Upper lobe of left lung (tissue), 6 donors: ENCODE data around the gene CD248. TPM values are rescaled to one million over a fixed set of nuclear protein-coding genes. Genes with fewer than 3 reads are reported as not detected.

Source experiments
- ATAC-seq, 2 donors: fragments of 200-7000 bp; cut with Tn5 transposase; one replicate each; pipeline ENCODE4 v1.9.1; 2022; ENCODE audit warnings: mild to moderate bottlenecking in 2 of 2, moderate library complexity in 2 of 2; ENCODE audit not compliant: low FRiP score in 2 of 2
- DNase-seq, 2 donors: peaks; one replicate each; pipeline ENCODE4 v3.0.0-alpha.2; 2019 to 2020
- H3K27ac ChIP-seq, 4 donors: fragments of 200-600 bp; sonication (generic); one replicate each; pipeline ENCODE4 v1.5.1; 2016 to 2019
- H3K27me3 ChIP-seq, 4 donors: fragments of 200-600 bp; sonication (generic); one replicate each; pipeline ENCODE4 v1.5.1; 2017 to 2019
- H3K36me3 ChIP-seq, 4 donors: fragments of 200-600 bp; sonication (generic); one replicate each; pipeline ENCODE4 v1.5.1; 2016 to 2019
- H3K4me1 ChIP-seq, 4 donors: fragments of 200-600 bp; sonication (generic); one replicate each; pipeline ENCODE4 v1.5.1; 2018 to 2019
- H3K4me3 ChIP-seq, 4 donors: fragments of 200-600 bp; sonication (generic); one replicate each; pipeline ENCODE4 v1.5.1; 2017 to 2019; ENCODE audit warnings: mild to moderate bottlenecking in 2 of 4, moderate library complexity in 1 of 4
- H3K9me3 ChIP-seq, 4 donors: fragments of 200-600 bp; sonication (generic); one replicate each; pipeline ENCODE4 v1.5.1; 2018 to 2019
- EP300 ChIP-seq, 4 donors: sonication (generic); formaldehyde crosslinking; IDR thresholded peaks; one replicate each; pipeline ENCODE4 v1.5.1; 2017; ENCODE audit warnings: antibody characterized with exemption in 4 of 4, control low read depth in 2 of 4
- POLR2A ChIP-seq, 4 donors: fragments of 450-650 bp; IDR thresholded peaks; one replicate each; pipeline ENCODE4 v1.5.1; 2016 to 2017; ENCODE audit warnings: antibody characterized with exemption in 4 of 4, mild to moderate bottlenecking in 2 of 4
- POLR2AphosphoS5 ChIP-seq, 2 donors: sonication (generic); formaldehyde crosslinking; IDR thresholded peaks; one replicate each; pipeline ENCODE4 v1.5.1; 2017; ENCODE audit warnings: antibody characterized with exemption in 2 of 2
- WGBS, 2 donors: methylation state at CpG; one replicate each; pipeline ENCODE4 v1.1.5; 2017 to 2018; 5-methylcytosine and 5-hydroxymethylcytosine counted together
- total RNA-seq, 6 donors: library from RNA; depleted of rRNA in 4 of 6; stranded (reverse); fragments of >200 nt in 4 of 6; gene quantifications; one replicate each; pipeline versions ENCODE4 v1.1.0 to v1.2.1, GENCODE V29; 2016 to 2021
- TF ChIP-seq, protein P1 (sequence below), 6 experiments: fragments of 450-650 bp in 4 of 6; fragments of 200-600 bp in 2 of 6; sonication (generic) in 2 of 6; IDR thresholded peaks; one replicate each; pipeline ENCODE4 v1.5.1; 2016 to 2019; ENCODE audit warnings: antibody characterized with exemption in 6 of 6
- donor health status: DM: no; HTN: no; CAD: no; lungs with moderate emphysema.
- donor health status: DM: no; HTN: yes; CAD: no; lungs with severe emphysema.

CD248 gene
- total RNA-seq, 6 donors from 2014 or later, result 0.59 to 85.6 (median 6.5) TPM

- Histone ChIP-seq H3K4me1 (peaks cover 27 to 47% (median 35%) of the 10 kb centered on the region in 4 donors), H3K27me3 (no peaks in the 10 kb centered on the region), H3K36me3 (no peaks in the 10 kb centered on the region), H3K27ac (peak overlapping the region in 3 of 4 donors; percentile 6 to 89 (median 35)), H3K4me3 (peak overlapping the region in 2 of 4 donors; percentile 74 to 98), H3K9me3 (no peaks in the 10 kb centered on the region)
- DNase-seq, result no peak
- 45 to 60% methylated on average over 2 of the region's 2 CpGs for WGBS, 2 donors
- TF ChIP-seq, protein P1, sequence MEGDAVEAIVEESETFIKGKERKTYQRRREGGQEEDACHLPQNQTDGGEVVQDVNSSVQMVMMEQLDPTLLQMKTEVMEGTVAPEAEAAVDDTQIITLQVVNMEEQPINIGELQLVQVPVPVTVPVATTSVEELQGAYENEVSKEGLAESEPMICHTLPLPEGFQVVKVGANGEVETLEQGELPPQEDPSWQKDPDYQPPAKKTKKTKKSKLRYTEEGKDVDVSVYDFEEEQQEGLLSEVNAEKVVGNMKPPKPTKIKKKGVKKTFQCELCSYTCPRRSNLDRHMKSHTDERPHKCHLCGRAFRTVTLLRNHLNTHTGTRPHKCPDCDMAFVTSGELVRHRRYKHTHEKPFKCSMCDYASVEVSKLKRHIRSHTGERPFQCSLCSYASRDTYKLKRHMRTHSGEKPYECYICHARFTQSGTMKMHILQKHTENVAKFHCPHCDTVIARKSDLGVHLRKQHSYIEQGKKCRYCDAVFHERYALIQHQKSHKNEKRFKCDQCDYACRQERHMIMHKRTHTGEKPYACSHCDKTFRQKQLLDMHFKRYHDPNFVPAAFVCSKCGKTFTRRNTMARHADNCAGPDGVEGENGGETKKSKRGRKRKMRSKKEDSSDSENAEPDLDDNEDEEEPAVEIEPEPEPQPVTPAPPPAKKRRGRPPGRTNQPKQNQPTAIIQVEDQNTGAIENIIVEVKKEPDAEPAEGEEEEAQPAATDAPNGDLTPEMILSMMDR (IDR thresholded peaks at IDR 0.05), result no peak
- ATAC-seq, result no peak
Measured at GRCh38 chr11:66349084-66349386, 32.2 kb upstream of the CD248 start.

- DNase-seq, result peak; percentile 83 to 95
- WGBS, 2 donors, result 0 to 1% methylated on average over 13 to 36 of the region's 101 CpGs
- peak within 1 kb of the TSS; percentile 74 to 98 (median 86) for H3K4me3 ChIP-seq
- H3K36me3 ChIP-seq, result peaks cover 0 to 3% (median 1%) of the 10 kb centered on the region in 4 donors
- ATAC-seq, result peak; percentile 66 to 78
- peaks cover 36 to 56% (median 46%) of the 10 kb centered on the region in 4 donors for H3K4me1 ChIP-seq
- no peaks in the 10 kb centered on the region for H3K27me3 ChIP-seq
- H3K9me3 ChIP-seq, result no peaks in the 10 kb centered on the region
- TF ChIP-seq POLR2AphosphoS5 (IDR thresholded peaks at IDR 0.05) (peak; percentile 42 to 49), EP300 (IDR thresholded peaks at IDR 0.05) (no peak), POLR2A (IDR thresholded peaks at IDR 0.05) (peak in 1 of 4 donors; percentile 66)
- TF ChIP-seq, protein P1 (IDR thresholded peaks at IDR 0.05), result no peak
- H3K27ac ChIP-seq, result peak within 1 kb of the TSS; percentile 78 to 89 (median 88)
Measured at GRCh38 chr11:66347425-66348276, 30.8 kb upstream of the CD248 start, which contains the start of gene B4GAT1. TSS of gene B4GAT1 (minus strand) at chr11:66347629. CDS start at chr11:66347545, 84 bp downstream.

DNA sequence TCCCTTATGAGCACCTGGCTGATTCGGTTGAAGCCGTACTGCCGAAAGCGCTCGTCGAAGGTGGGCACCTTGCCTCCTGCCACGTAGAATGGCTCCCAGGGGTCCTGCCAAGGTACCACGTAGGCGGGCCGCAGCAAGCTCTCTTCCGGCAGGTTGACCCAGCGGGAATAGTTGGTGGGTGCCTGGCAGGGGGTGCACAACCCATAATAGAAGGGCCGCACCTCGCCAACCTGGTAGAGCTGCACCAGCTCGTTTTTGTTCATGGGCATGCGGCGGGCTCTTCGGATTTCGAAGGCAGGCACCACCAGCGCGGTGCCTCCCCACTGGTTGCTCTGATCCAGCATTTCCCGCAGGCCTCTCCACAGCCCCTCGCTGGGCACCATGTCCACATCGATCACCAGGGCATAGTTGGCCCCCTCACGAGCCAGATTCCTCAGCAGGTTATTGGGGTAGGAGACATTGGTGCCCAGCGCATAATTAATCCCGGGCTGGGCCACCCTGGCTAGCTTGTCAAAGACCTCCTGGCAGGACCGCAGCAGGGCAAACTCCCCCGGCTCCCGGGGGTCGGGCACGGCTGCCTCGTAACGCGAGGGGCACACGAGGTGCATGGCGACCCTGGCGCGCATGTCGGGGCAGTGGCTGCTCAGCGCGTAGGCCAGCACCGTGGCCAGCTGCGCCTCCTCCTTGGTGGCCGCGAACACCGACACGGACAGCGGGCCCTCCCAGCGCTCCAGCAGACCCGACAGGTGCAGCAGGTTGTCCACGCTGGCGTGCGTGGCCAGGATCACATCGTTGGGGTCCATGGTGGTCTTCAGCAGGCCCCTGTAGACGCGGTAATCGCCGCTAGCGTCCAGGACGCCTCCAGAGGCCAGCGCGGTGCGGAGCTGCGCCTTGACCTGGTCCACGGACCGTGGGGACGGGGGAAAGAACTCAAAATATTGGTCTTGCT lies 29.9 kb upstream of the CD248 start:
- Histone ChIP-seq H3K4me3 (peak overlapping the region; percentile 74 to 98 (median 86)), H3K9me3 (no peaks in the 10 kb centered on the region), H3K27me3 (no peaks in the 10 kb centered on the region), H3K36me3 (peaks cover 0 to 12% (median 7%) of the 10 kb centered on the region in 4 donors), H3K27ac (peak overlapping the region; percentile 78 to 89 (median 88)), H3K4me1 (peaks cover 36 to 56% (median 46%) of the 10 kb centered on the region in 4 donors)
- DNase-seq, result peak in 1 of 2 donors; percentile 87
- ATAC-seq, result no peak
- WGBS, 2 donors, result 46 to 47% methylated on average over 21 to 38 of the region's 68 CpGs
- no peak for TF ChIP-seq POLR2A (IDR thresholded peaks at IDR 0.05)

GRCh38 chr11:66345316-66345649 lies 28.4 kb upstream of the CD248 start:
- peak in 1 of 2 donors; percentile 24 for ATAC-seq
- 5 to 31% methylated on average over 2 to 7 of the region's 7 CpGs for WGBS, 2 donors
- peak overlapping the region; percentile 74 to 98 (median 86) for H3K4me3 ChIP-seq
- peaks cover 36 to 51% (median 46%) of the 10 kb centered on the region in 4 donors for H3K4me1 ChIP-seq
- H3K27ac ChIP-seq, result peak overlapping the region; percentile 88 to 89 (median 89)
- no peaks in the 10 kb centered on the region for H3K9me3 ChIP-seq
- no peaks in the 10 kb centered on the region for H3K27me3 ChIP-seq
- TF ChIP-seq, protein P1 (IDR thresholded peaks at IDR 0.05), result no peak
- TF ChIP-seq POLR2A (IDR thresholded peaks at IDR 0.05) (no peak), POLR2AphosphoS5 (IDR thresholded peaks at IDR 0.05) (no peak), EP300 (IDR thresholded peaks at IDR 0.05) (no peak)
- no peak for DNase-seq
- H3K36me3 ChIP-seq, result peaks cover 13 to 27% (median 22%) of the 10 kb centered on the region in 4 donors
